ENCODE measurements around the gene WDR26.
"Not testable (repeated sequence)": the region's sequence is repeated elsewhere in the genome, so short reads cannot be mapped to it uniquely, and the experiment has no call there.

The WDR26 gene

GRCh38 chr1:224393294-224393693 is 41.3 kb downstream of the WDR26 start:
- no peak for DNase-seq (ENCODE audit: low read depth)

DNA sequence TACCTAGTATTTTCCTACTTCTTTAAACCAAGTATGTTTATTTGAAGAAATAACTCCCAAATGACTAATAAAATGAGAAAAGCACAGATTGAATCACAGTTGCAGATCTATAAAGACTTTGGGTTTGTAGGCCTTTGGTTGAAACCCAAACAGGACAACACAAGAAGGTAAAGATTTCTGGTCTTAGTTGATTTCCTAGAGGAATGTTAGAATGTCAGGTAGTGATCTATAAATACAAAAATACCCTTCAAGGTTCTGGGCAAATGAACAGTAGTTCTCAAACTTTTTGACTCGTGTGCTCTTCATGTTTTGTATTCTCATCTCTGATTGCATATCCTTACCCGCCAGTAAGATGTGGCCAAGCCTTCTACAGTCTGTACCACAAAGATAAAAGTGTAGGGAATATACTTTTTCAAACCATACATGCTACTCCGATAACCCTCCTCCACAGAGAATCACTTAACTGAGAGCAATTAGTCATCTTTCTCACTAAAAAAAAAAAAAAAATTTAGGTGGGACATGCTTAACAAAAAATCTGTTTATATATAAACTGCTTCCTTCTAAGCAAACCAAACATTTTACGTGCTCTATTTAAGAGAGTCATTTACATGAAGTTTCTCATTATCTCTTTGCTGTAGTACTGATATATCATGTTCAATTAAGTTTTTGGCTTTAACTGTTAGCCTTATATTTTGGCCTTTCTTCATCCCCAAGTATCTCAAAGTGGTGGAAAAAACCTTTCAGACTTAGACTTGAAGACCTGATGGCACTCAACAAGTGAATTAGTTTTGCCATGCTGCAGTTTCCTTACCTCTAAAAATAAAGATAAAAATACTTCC is 42.0 kb downstream of the WDR26 start:
- no peak for DNase-seq (ENCODE audit: low read depth)

GRCh38 chr1:224390517-224390916 is 44.1 kb downstream of the WDR26 start:
- no peak for DNase-seq (ENCODE audit: low read depth)

GRCh38 chr1:224387943-224388342 is 46.7 kb downstream of the WDR26 start:
- no peak for DNase-seq (ENCODE audit: low read depth)

- no peak for DNase-seq (ENCODE audit: low read depth)
These were observed 47.2 kb downstream of the WDR26 start for GRCh38 chr1:224387302-224387912.

GRCh38 chr1:224383218-224383617 is 51.4 kb downstream of the WDR26 start:
- DNase-seq (ENCODE audit: low read depth), result no peak

GRCh38 chr1:224381880-224382548 is 52.6 kb downstream of the WDR26 start:
- no peak for DNase-seq (ENCODE audit: low read depth)

DNA sequence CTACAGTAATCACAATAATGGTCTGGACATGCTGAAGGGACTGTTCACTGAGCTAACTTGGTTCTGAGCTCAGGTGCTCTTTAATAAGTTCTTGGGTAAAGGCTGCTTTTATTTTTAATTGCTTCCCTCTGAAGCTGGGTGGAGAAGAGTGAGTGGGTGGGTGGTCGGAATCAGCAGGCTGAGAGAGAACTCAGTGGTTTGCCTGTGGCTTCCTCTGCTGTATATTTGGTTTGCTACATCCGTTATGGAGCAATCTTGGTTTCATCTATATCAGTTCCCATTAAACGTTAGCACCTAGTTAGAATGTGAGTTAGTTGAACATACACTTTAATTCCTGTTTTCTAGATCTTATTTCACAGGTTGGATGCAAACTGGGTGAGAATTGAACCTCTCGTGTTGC is 54.6 kb downstream of the WDR26 start:
- DNase-seq (ENCODE audit: low read depth), result no peak

GRCh38 chr1:224378855-224379631 is 55.6 kb downstream of the WDR26 start:
- DNase-seq (ENCODE audit: low read depth), result no peak

DNA sequence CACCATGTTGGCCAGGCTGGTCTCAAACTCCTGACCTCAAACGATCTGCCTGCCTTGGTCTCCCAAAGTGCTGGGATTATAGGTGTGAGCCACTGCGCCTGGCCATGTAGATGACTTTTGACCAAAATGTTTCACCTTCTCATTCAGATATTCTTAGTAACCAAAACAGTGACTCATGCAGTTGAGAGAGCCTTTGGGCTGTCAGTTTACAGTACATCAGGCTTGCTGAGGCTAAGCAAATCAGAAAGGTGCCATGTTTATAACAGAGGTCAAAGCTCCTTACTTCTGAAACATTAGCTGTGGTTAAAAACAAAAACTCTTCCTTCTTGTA is 57.0 kb downstream of the WDR26 start:
- peak; percentile 12 for DNase-seq (ENCODE audit: low read depth)

GRCh38 chr1:224375059-224375458 is 59.5 kb downstream of the WDR26 start:
- DNase-seq (ENCODE audit: low read depth), result no peak

DNA sequence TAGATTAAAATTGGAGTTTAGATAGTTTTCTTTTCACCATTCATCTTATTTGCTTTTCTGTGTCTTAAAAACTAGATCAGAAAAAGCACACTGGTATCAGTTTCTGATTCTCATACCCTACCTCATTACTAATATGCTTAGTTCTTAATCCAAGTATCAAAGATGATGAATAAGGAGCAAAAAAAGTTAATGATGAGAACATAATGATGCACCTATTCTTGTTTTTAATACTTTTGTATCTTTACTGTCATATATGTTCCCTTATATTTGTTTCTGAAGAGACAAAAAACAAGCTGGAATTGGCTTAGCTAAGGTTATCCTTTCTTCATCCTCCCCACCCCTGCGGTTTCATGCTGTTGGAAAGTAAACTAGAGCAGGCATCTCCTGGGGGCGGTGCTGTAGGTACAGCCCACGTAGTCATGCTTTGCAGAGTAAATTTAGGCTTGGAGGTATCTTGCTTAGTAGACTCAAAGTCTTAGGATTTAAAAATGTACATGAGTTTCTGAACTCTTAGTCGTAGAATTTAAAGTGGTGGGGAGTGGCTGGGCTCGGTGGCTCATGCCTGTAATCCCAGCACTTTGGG is 61.5 kb downstream of the WDR26 start:
- DNase-seq (ENCODE audit: low read depth), result no peak

DNA sequence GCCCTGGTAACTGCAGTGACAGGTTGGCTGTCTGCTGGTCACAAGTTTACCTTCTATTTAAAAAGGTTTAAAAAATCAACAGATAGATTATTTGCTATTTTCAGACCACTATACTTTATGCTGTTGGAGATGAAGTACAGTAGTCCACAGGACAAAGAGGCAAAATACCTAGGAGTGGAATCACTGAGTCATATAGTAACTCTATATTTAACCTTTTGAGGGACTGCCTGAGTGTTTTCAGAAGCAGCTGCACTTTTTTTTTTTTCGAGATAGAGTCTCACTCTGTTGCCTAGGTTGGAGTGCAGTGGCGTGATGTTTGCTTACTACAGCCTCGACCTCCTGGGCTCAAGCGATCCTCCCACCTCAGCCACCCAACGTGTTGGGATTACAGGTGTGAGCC is 66.2 kb downstream of the WDR26 start:
- no peak for DNase-seq (ENCODE audit: low read depth)

DNA sequence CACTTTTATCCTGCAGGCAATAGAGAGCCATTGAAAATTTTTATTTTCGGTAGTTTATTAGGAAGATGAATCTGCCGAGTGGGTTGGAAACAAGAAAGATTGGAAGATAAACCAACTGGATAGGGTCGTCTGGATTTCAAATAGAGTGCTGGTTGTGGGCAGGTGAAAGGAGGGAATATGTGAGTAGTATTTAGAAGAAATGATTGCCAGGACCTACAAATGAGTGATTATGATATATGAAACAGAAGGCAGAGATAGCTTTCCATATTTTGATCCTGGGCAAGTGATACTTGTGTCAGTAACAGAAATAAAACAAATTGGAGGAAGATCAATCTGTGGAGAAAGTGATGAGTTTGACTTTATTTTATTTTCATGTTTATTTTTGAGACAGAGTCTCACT is 75.4 kb downstream of the WDR26 start:
- no peak for DNase-seq (ENCODE audit: low read depth)

DNA sequence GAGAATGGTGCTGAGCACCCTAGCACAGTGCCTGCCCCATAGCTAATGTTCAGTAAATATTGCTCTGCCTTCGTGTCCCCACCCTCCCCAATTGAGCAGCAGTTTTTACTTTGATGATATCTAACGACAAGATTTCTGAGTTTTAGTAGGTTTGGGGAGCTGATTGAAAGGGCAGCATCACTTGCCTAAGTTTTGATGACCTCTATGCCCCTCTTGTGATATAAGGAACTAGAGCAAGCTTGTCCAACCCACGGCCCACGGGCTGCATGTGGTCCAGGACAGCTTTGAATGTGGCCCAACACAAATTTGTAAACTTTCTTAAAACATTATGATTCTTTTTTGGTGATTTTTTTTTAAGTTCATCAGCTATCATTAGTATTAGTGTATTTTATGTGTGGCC is 76.4 kb downstream of the WDR26 start:
- DNase-seq (ENCODE audit: low read depth), result no peak

- DNase-seq (ENCODE audit: low read depth), result no peak
These were observed 76.9 kb downstream of the WDR26 start for GRCh38 chr1:224357626-224358124.

GRCh38 chr1:224356685-224357625 is 77.6 kb downstream of the WDR26 start, which contains the start of gene CNIH4:
Gene CNIH4, plus strand, starts transcription at chr1:224356879. Its CDS starts 46 bp downstream, at chr1:224356925.
- peak; percentile 83 for DNase-seq (ENCODE audit: low read depth)

DNA sequence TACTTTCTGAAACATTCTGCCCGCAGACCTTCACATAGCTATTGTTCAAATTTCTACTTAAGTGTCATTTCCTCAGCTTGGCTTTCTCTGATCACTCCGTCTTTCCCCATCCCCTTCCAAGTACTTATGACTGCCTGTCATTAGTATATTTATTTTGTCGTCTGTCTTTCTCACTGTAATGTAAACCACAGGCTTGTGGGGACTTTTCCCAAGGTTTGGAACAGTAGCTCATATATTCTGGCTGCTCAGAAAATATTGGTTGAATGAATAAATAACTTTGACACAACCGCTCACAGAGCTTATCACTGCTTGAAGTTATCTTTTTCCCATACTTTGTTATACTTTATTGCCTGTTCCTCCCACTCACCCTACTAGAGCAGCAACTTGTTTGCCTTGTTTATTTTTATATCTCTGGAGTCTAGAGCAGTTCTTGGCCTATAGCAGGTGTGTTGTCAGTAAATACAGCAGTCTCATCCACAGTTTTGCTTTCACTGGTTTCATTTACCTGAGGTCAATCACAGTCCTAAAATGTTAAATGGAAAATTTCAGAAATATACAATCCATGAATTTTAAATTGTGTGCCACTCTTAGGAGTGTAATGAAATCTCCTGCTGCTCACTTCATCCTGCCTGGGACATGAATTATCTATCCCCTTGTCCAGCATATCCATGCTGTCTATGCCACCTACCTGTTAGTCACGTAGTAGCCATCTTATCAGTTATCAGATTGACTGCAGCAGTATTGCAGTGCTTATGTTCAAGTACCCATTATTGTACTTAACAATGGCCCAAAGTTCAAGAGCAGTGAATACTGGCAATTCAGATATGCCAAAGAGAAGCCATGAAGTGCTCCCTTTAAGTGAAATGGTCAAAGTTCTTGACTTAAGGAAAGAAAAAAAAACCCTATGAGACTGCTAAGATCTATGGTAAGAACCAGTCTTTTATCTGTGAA is 80.3 kb downstream of the WDR26 start:
- DNase-seq (ENCODE audit: low read depth), result no peak

DNA sequence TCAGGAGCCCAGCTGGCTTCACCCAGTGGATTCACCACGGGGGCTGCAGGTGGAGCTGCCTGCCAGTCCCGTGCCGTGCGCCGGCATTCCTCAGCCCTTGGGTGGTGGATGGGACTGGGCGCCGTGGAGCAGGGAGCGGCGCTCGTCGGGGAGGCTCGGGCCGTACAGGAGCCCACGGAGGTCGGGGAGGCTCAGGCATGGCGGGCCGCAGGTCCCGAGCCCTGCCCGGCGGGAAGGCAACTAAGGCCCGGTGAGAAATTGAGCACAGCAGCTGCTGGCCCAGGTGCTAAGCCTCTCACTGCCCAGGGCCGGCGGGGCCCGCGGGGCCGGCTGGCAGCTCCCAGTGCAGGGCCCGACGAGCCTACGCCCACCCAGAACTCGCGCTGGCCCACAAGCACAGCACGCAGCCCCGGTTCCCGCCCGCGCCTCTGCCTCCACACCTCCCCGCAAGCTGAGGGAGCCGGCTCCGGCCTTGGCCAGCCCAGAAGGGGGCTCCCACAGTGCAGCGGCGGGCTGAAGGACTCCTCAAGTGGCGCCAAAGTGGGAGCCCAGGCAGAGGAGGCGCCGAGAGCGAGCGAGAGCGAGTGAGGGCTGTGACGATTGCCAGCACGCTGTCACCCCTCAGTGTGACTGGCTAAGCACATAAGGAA is 82.0 kb downstream of the WDR26 start:
- DNase-seq (ENCODE audit: low read depth), result not testable (repeated sequence)

Measured in HS-27A (cell line).